HG02870 (cell line): ENCODE data around the gene ADM2.

Experiments
- ATAC-seq: cut with Tn5 transposase; IDR thresholded peaks from one replicate; pipeline ENCODE4 v1.9.1; 2021; ENCODE audit warnings: mild to moderate bottlenecking, moderate library complexity; ENCODE audit not compliant: unreplicated experiment

ADM2 gene

DNA sequence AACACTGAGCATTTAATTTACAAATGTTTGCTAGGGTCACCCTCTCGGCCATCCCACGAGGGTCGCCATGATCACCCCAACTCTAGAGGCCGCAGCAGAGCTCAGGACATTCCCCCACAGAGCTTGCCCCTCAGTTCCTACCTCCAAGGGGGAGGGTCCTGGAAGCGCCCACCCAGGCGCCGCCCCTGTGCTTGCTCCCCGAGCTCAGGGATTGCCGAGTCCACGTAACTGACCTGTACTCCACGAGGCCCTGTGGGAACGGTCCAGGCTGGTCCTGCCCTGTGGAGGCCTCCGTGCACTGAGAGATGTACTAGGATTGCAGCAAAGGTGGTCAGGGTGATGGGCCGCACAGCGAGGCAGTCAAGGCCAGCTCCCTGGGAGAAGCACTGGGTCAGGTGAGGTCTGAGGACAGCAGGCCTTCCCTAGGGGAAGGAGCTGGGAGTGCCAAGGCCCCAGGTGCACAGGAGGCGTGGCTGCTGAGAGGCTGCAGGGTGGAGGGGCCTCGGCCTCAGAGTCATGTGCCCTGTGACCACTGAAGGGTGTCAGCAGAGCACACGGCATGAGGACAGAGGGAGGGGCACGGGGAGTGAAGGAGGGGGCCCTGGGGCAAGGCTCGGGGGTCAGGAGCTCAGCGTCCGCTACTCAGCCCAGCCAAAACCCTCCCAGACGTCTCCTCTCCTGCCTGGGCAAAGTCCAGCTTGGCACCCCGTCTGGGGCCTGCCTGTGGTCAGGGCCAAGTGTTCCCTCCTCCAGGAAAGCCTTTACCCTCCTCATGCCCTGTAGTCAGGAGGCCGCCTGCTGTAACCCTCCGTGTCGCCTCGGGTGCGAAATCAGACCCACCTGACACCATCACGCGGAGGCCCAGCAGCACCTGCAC is 2.9 kb downstream of the ADM2 start:
- no peak for ATAC-seq

DNA sequence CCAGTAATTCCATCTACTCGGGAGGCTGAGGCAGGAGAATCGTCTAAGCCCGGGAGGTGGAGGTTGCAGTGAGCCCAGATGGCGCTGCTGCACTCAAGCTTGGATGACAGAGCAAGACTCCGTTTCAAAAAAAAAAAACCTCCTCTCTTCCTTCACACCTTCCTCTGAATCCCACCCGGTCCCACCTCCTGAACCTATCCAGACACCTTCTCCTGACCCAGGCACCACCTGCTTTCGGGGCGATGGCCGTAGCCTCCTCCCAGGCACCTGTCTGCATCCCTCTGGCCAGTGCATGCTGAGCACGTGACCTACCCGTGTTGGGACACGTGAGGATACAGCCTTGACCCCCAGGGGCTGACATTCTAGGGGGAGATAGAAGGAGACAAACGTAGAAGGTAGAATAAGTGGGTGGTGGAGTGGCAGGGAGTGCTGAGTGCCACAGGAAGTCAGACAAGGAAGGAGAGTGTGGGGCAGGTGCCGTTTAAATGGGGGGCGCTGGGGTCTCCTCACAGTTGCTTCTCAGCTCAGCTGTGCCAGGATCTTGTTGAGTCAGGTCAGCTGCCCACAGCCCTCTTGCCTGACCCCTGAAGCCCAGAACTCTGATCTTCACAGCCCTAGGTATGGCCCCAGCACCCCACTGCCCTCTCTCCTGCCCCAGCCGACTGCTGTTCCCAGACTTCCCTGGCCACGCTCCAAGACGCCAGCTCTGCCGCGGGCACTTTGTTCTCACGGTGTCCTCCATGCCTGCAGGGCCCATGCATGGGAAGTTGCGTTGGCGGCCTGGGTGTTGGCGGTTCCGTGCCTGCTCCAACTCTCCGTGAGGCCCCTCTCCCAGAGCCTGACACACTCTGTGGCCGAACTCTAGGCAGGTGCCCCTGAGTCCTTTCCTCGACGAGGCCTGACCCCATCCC is 4.1 kb downstream of the ADM2 start:
- no peak for ATAC-seq

DNA sequence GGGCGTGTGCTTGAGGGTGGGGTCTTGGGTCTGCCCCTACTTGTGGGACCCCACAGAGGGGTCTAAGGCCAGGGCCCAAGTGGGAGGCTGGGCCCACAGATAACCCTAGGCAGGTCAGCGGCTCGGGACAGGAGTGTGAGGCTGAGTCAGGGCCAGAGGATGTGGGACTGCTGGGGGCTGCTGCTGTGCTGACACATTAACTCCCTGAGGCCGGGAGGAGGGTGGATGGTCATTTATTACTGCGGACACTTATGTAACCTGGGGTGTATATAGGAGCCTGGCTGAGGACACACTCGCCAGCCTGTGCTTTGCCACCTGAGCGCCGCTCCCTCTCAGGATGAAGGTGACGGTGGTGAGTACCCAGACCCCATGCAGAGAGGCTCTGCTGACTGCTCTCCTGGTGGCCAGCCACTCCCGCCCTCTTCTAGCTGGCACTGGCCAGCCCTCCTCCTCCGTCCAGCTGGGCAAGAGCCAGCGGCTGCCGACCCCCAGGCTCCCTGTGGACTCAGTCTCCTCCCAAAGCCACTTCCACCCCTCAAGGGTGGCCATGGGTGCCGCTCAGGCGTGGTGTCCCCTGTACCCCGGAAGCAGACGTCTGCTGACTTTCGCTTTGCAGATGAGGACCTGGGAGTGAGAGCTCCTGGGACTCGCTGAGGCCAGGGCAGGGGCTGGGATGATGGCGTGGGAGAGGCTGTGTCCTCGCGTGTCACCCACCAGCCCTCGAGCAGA is 5.4 kb downstream of the ADM2 start, which contains the start of gene MIOX:
Gene MIOX (plus strand): TSS at position 299 of the 729 bp plus-strand sequence. CDS start 39 bp downstream, at position 338.
- no peak for ATAC-seq

DNA sequence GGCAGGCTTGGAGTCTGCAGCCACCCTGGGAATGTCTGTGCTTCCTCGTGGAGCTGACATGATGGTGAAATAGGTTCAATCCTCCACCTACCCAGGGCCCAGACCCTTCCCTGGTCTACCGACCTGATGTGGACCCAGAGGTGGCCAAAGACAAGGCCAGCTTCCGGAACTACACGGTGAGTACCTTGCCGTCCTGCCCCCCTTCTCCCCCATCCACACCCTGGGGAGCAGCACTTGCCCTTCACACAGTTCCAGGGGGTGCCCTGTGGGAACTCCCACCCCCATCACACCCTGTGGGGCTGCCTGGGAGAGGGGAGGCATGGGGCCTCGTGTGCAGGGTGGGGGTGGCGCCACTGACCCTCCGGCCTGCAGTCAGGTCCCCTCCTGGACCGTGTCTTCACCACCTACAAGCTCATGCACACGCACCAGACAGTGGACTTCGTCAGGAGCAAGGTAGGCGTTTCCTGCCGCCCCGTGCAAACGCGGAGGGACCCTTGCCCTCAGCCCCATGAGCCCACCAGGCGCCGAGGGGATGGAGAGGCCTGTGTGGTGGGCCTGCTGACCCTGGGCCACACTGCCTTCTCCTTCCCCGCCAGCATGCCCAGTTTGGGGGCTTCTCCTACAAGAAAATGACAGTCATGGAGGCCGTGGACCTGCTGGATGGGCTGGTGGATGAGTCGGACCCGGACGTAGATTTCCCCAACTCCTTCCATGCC is 6.1 kb downstream of the ADM2 start:
- no peak for ATAC-seq

DNA sequence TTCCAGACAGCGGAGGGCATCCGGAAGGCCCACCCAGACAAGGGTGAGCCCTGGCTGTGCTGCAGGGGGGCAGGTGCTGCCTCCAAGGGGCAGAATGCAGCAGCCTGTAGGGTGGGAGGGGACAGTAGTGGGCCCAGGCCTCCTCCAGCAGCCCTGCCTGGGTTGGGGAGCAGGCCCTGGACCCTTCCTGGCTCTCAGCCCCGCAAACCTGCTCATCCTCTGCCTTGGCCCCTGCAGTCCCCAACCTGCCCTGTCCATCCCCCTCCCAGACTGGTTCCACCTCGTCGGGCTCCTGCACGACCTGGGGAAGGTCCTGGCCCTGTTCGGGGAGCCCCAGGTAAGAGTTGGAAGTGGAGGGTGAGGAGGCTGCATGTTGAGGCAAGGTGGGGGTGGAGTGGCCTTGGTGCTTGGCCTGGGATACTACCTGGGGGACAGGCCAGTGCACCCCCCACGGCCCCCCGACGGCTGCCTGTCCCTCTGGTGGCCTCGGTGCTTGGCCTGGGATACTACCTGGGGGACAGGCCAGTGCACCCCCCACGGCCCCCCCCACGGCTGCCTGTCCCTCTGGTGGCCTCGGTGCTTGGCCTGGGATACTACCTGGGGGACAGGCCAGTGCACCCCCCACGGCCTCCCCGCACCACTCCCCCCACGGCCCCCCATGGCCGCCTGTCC is 6.8 kb downstream of the ADM2 start:
- no peak for ATAC-seq

DNA sequence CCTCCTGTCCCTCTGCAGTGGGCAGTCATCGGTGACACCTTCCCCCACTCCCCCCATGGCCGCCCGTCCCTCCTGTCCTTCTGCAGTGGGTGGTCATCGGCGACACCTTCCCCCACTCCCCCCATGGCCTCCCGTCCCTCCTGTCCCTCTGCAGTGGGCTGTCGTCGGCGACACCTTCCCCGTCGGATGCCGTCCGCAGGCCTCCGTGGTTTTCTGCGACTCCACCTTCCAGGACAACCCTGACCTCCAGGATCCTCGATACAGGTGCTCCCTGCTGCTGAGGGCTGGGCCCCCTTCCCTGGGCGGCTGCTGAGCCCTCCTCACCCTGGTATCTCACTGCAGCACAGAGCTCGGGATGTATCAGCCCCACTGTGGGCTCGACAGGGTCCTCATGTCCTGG is 7.5 kb downstream of the ADM2 start:
- no peak for ATAC-seq

DNA sequence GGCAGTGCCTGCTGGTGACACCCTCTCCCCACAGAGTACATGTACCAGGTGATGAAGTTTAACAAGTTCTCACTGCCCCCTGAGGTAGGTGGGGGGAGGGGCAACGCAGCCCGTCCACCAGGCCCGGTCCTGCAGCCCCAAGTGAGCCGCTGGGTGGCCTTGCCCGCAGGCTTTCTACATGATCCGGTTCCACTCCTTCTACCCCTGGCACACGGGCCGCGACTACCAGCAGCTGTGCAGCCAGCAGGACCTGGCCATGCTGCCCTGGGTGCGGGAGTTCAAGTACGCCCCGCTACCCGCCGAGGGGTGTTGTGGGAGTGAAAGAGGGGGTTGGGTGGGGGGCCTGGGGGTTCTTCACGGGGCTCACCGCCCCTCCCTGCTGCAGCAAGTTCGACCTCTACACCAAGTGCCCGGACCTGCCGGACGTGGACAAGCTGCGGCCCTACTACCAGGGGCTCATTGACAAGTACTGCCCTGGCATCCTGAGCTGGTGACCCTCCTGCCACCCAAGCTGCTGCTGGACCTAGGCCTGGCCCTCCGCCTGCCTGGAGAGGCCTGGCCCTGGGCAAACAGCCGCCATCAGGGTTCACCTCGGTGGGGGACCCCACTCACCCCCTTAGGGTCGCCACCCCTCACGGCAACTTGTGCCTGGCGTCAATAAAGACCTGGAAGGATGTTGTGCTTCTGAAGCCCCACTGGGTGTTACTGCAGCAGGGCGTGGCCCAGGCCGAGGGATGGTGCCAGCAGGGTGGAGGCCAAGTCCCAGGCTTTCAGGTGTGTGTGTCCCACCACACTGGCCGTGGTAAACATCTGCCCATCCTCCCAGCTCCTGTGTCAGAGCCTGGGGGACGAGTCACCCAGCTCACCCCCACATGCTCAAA is 8.3 kb downstream of the ADM2 start:
- no peak for ATAC-seq

DNA sequence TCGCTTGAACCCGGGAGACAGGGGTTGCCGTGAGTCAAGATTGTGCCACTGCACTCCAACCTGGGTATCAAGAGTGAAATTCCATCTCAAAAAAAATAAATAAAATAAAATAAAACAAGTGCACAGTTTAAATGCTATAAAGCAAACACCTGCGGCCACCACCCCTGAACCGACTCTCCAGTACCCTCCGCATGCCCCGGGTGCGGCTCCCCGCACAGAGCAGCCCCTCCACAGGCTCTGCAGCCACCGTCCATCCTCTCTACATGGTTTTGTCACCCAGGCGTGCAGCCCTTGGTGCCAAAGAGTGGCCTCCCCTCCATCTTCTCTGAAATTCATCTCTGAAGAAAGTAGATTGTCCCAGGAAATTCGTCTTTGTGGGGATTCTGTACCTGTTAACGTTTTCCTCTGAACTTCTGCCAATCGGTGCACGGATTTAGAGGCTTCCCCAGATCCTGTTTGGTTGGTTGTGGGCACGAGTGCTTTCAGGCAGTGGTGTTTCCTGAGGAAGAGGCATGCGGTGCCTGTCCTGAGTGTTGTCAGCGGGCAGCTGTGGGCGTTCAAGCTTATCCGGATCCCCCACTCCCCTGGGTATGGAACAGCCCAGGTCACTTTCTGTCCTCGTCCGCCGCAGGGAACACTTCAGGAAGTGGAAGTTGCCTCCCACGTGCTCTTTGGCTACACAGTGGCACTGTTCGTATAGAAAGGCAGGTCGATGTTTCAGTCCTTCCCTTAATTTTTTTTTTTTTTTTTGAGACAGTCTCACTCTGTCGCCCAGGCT is 9.4 kb downstream of the ADM2 start:
- ATAC-seq, result no peak

DNA sequence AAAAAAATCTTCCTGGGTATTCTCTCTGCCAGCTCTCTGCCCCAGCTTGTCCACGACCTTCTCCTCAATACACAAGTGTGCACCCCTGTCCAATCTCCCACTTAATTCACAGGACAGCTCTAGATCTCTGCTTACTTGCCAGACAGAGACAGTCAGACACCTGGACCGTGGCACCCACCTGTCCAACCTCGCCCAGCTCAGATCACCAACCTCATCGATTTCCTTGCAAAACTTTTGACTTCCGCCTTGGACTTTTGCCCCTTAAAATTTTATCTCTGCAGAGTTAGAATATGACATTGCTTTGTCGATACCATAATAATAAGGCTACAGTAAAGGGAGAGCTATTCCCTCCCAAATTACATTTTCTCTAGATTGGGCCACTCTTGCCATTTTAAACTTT is 15.8 kb downstream of the ADM2 start:
- no peak for ATAC-seq

DNA sequence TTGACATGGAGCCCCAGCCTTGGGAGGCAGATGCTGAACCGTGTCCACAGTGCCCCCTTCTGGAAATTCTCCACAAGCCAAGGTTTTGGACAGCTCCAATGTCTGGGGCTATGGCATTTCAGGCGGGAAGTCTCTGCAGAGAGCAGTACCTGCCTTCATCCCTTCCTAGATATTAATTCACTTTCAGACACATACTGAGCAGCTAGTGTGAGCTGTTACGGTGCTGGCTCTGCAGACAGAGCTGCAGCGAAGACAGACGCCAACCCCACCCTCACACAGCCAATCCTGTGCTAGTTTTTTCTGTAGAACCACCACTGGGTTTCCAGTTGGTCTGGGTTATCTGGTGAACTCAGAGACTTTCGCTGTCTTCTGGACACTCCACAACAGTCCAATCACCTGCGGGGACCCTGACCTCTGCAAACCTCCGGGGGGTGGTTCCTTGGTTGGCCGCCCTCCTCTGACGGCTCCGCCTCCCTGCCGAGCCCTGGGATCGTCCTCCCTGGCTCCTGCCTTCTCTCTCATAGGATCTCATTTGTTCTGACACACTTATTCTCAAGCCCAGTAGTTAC is 17.1 kb downstream of the ADM2 start:
- no peak for ATAC-seq

DNA sequence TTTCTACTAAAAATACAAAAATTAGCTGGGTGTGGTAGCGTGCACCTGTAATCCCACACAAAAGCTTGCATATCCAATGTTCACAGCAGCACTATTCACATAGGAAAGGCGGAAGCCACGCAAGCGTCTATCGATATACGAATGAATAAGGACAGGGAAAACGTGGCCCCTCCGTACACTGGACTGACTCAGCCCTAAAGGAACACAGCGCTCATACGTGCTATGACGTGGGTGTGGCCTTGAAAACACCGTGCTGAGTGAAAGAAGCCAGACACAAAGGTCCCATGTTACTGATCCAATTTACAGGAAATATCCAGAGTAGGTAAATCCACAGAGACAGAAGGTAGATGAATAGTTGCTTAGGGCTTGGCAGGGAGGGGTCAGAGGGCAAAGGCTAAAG is 19.1 kb downstream of the ADM2 start:
- no peak for ATAC-seq

DNA sequence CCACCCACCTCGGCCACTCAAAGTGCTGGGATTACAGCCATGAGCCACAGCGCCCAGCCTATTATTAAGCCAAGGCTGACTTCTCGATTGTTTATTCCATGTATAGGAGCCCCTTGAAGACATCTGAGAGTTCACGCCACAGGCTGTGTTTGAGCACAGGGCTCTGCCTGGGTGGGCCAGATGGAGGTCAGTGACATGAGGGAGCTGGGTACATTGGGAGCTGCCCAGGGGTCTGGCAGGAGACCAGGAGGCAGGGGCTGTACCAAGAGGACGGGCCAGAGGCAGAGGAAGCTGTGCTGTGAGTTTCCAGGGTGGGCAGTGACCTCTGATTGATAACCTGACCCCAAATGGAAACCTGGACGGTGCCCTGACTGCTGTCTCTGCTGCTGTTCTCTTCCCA is 20.8 kb downstream of the ADM2 start:
- no peak for ATAC-seq

DNA sequence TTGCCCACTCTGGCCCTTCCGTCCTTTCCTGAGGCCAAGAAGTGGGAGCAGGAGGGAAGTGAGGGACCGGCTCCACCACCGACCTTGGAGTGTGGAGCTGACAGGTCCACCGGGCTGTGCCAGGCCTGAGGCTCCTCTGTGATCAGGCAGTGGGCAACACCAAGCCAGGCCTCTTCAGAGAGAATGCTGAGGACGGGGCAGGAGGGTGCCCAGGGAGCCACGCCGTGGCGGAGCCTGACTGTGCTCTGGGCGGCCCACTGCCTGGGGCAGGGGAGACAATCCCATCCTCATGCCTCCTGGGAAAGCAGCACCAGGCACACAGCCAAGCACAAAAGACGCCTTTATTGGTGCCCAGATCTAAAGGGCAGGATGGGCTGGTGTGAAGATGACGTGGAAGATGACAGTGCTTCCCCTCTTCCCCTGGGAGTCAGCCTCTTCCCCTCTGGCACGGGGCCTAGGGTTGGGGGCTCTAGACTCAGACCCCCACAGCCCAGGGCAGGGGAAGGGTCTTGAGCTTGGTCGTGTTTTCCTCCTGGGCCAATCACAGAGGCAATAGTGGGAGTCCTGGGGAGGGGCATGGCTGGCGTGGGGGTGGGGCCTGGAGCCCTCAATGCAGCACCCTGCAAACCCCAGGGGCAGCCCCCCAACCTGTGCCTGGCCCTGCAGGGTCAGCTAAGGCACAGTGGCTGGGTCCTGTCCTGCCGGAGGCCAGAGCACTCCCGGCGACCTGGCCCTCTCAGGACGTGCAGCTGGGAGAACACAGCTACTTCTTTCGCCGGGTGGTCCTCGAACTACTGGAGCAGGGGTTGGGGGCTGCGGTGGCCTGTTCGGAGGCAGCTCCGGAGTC is 21.5 kb downstream of the ADM2 start:
- no peak for ATAC-seq

DNA sequence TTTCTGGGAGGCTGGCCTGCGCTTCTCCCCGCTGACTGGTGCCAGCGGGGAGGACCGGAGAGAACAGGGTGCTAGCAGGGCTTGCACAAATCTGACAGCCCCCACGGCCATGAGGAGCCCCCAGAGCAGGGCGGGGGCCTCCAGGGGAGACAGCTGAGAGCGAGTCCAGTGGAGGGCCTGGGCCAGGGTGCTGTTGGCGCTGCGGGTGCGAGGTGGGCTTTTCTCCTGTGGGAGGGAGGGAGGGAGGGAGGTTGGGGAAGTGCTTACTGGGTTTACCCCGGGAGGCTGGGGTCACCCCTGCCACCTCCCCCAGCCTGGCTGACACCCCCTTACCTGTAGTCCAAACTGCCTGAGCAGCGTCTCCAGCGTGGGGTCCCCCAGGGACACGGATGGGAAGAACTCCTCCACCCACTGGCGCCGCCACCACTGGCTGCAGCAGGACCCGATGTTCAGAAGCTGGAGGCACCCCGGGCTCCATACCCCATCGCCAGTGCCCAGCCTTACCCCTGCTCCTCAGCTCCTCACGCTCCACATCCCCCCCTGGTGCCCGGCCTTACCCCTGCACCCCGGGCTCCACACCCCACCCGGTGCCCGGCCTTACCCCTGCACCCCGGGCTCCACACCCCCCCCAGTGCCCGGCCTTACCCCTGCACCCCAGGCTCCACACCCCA is 22.3 kb downstream of the ADM2 start:
- no peak for ATAC-seq

DNA sequence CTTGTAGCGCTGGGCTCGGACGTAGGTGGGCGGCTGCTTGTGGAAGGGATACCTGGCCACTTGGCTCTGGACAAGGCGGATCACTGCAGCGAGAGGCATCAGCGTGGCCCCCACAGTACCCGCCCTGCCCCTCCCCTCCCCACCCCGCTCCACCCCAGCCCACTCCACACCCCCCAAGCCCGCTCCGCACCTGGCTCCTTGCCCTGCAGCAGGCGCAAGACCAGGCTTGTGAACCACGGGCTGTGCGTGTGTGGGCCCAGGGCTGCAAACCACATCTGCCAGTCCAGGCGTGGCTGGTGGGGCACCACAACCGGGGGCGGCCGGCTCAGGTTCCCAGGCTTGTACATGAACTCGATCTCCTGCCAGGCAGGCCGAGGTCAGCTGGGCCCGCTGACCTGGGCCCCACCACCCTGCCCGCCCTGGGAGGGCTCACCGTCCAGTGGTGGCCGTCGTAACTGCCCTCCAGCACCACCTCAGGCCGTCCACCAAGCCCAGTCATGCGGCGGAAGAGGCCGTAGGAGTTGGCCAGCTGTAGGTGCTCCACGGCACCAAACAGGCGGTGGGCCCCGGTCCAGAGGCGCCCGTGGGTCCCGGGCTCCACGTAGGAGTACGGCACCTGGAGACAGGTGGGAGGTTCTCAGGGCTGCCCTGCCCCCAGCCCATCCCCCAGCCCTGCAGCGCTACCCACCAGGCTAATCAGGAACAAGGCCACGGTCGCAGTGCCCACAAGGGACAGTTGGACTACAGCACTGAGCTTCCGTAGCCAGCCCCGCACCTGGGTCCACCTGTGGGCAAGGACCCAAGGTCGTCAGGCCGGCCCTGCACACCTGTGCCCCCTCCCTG is 23.2 kb downstream of the ADM2 start:
- ATAC-seq, result no peak
